ENCODE results near the gene PSMB7. TPM values are rescaled to one million over a fixed set of nuclear protein-coding genes. Genes with fewer than 3 reads are reported as not detected.

The PSMB7 gene
- total RNA-seq, 3 donors from 2014 or later (not counting 1 experiment from before 2014, with no cell fraction given): 75.6 to 75.9 (median 75.8) TPM

- no peak overlapping the region for H3K4me3 Mint-ChIP-seq
- intact Hi-C loops (cut with micrococcal nuclease): no loop called here
- H3K4me1 ChIP-seq (ENCODE audit: control insufficient read depth, insufficient read depth, low read length): no peaks in the 10 kb centered on the region
- no peak overlapping the region for H3K27ac ChIP-seq (ENCODE audit: low read length)
- H3K36me3 Mint-ChIP-seq: no peaks in the 10 kb centered on the region
- 90% methylated on average over 9 of the region's 10 CpGs for WGBS (ENCODE audit: insufficient coverage)
- no peak overlapping the region for H3K4me3 ChIP-seq (ENCODE audit: low read length)
- peak overlapping the region in 1 of 2 donors; percentile 6 for H3K27ac Mint-ChIP-seq
- no peaks in the 10 kb centered on the region for H3K27me3 Mint-ChIP-seq (ENCODE audit: low read depth in 2 of 2)
- ATAC-seq (no peak), DNase-seq (no peak)
- H3K9me3 ChIP-seq (ENCODE audit: control insufficient read depth, insufficient read depth, low read length): no peaks in the 10 kb centered on the region
- TF ChIP-seq, protein P1, sequence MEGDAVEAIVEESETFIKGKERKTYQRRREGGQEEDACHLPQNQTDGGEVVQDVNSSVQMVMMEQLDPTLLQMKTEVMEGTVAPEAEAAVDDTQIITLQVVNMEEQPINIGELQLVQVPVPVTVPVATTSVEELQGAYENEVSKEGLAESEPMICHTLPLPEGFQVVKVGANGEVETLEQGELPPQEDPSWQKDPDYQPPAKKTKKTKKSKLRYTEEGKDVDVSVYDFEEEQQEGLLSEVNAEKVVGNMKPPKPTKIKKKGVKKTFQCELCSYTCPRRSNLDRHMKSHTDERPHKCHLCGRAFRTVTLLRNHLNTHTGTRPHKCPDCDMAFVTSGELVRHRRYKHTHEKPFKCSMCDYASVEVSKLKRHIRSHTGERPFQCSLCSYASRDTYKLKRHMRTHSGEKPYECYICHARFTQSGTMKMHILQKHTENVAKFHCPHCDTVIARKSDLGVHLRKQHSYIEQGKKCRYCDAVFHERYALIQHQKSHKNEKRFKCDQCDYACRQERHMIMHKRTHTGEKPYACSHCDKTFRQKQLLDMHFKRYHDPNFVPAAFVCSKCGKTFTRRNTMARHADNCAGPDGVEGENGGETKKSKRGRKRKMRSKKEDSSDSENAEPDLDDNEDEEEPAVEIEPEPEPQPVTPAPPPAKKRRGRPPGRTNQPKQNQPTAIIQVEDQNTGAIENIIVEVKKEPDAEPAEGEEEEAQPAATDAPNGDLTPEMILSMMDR (IDR thresholded peaks at IDR 0.05): no peak
- no peaks in the 10 kb centered on the region for H3K9me3 Mint-ChIP-seq
- no peaks in the 10 kb centered on the region for H3K27me3 ChIP-seq (ENCODE audit: control insufficient read depth, insufficient read depth, low read length)
- peaks cover 36 to 37% of the 10 kb centered on the region in 2 donors for H3K4me1 Mint-ChIP-seq
- H3K36me3 ChIP-seq (ENCODE audit: control insufficient read depth, insufficient read depth, low read length): peaks cover 10% of the 10 kb centered on the region
Measured at GRCh38 chr9:124377551-124378406, 37.5 kb downstream of the PSMB7 start.

DNA sequence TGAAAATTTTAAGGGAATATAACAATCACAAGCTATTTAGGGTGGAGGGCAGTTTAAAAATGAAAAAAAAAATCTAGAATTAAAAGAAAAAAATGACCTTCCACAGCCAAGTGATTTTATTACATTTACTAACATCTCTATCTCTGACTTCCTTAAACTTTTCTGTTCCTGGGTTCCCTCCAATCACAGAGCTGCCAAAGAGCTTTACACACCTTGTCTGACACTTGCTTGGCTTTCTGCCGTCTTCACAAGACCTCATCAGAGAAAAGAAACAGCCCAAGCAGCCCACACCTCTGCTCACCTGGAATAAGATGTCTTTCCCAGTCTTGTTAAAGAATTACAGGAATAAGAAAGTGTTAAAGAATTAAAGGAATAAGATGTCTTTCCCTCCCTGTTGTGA lies 38.9 kb downstream of the PSMB7 start:
- intact Hi-C loops (cut with micrococcal nuclease): no loop called here

DNA sequence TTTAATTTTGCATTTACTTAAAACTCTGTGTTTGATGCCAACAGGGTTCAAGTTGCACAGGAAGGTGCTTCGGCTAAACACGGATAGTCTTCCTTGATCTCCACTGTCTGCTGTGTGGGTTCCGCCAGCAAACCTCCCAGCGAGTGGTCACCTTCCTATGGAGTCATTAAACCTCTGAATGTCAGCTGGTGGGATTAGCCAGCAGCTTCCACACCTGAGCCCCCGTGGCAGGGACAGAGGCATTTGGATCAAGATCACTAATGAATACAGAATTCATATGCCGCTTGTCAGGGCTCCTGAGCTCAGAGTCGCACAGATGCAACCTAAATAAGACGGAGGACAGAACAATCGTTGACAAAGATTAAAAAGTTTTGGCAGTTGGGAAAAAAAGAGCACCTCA lies 39.5 kb downstream of the PSMB7 start:
- TF ChIP-seq, protein P1 (IDR thresholded peaks at IDR 0.05): no peak
- Histone ChIP-seq H3K4me3 (ENCODE audit: low read length) (no peak overlapping the region), H3K27me3 (ENCODE audit: control insufficient read depth, insufficient read depth, low read length) (no peaks in the 10 kb centered on the region), H3K36me3 (ENCODE audit: control insufficient read depth, insufficient read depth, low read length) (peaks cover 8% of the 10 kb centered on the region), H3K4me1 (ENCODE audit: control insufficient read depth, insufficient read depth, low read length) (no peaks in the 10 kb centered on the region), H3K9me3 (ENCODE audit: control insufficient read depth, insufficient read depth, low read length) (no peaks in the 10 kb centered on the region), H3K27ac (ENCODE audit: low read length) (no peak overlapping the region)
- no peak for DNase-seq
- Mint-ChIP-seq H3K27me3 (ENCODE audit: low read depth in 2 of 2) (no peaks in the 10 kb centered on the region), H3K36me3 (no peaks in the 10 kb centered on the region), H3K4me1 (peaks cover 47 to 56% of the 10 kb centered on the region in 2 donors), H3K27ac (no peak overlapping the region), H3K9me3 (no peaks in the 10 kb centered on the region), H3K4me3 (no peak overlapping the region)
- no peak for ATAC-seq
- intact Hi-C loops (cut with micrococcal nuclease): no loop called here
- WGBS (ENCODE audit: insufficient coverage): 97% methylated on average over 8 of the region's 9 CpGs

More for the DNA sequence above, 38.9 kb downstream of the PSMB7 start:
- Mint-ChIP-seq H3K4me1 (peaks cover 50 to 51% of the 10 kb centered on the region in 2 donors), H3K4me3 (no peak overlapping the region), H3K27ac (no peak overlapping the region), H3K36me3 (no peaks in the 10 kb centered on the region), H3K27me3 (ENCODE audit: low read depth in 2 of 2) (no peaks in the 10 kb centered on the region), H3K9me3 (no peaks in the 10 kb centered on the region)
- Histone ChIP-seq H3K9me3 (ENCODE audit: control insufficient read depth, insufficient read depth, low read length) (no peaks in the 10 kb centered on the region), H3K36me3 (ENCODE audit: control insufficient read depth, insufficient read depth, low read length) (peaks cover 8% of the 10 kb centered on the region), H3K27ac (ENCODE audit: low read length) (no peak overlapping the region), H3K27me3 (ENCODE audit: control insufficient read depth, insufficient read depth, low read length) (no peaks in the 10 kb centered on the region), H3K4me1 (ENCODE audit: control insufficient read depth, insufficient read depth, low read length) (no peaks in the 10 kb centered on the region), H3K4me3 (ENCODE audit: low read length) (no peak overlapping the region)
- TF ChIP-seq, protein P1 (IDR thresholded peaks at IDR 0.05): no peak
- WGBS (ENCODE audit: insufficient coverage): 91% methylated on average over 1 of the region's 1 CpG
- ATAC-seq (no peak), DNase-seq (no peak)

Measured in natural killer cell (primary cell).